WTC11 (cell line): ENCODE measurements around the gene RASSF4. TPM values are rescaled to one million over a fixed set of nuclear protein-coding genes. Genes with fewer than 3 reads are reported as not detected.

ENCODE experiments used
- ATAC-seq: fragments of 200-7000 bp; cut with Tn5 transposase; 2 replicates; pipeline ENCODE4 v1.10.0; 2021; ENCODE audit warnings: mild to moderate bottlenecking, moderate library complexity
- CTCF ChIA-PET: fragments of 300-600 bp; sonication (Branson Sonifier 250); formaldehyde crosslinking; loops from one replicate; lab custom pipeline; 2021; ENCODE audit warnings: antibody characterized with exemption; lab: Charles Lee
- POLR2A ChIA-PET: fragments of 350-600 bp; sonication (Branson Sonifier 250); formaldehyde crosslinking; loops from one replicate; lab custom pipeline; 2021; ENCODE audit warnings: antibody characterized with exemption; lab: Charles Lee
- DNase-seq: peaks from one replicate; pipeline ENCODE4 v3.0.0; 2021; ENCODE audit warnings: low spot score
- H3K27ac Mint-ChIP-seq: 2 replicates; pipeline ENCODE4 v1.8.0; 2021; ENCODE audit warnings: mixed read lengths
- H3K27me3 Mint-ChIP-seq: 2 replicates; pipeline ENCODE4 v1.8.0; 2021; ENCODE audit warnings: low read depth, mild to moderate bottlenecking, moderate library complexity, mixed read lengths
- H3K36me3 Mint-ChIP-seq: 2 replicates; pipeline ENCODE4 v1.8.0; 2021; ENCODE audit warnings: mixed read lengths
- H3K4me1 Mint-ChIP-seq: 2 replicates; pipeline ENCODE4 v1.8.0; 2022; ENCODE audit warnings: mixed read lengths
- H3K4me3 Mint-ChIP-seq: 2 replicates; pipeline ENCODE4 v1.8.0; 2021; ENCODE audit warnings: mild to moderate bottlenecking, moderate library complexity, mixed read lengths
- H3K9me3 Mint-ChIP-seq: 2 replicates; pipeline ENCODE4 v1.8.0; 2021; ENCODE audit warnings: mixed read lengths
- ATF6 ChIP-seq: sonication (generic); formaldehyde crosslinking; IDR thresholded peaks from 2 replicates; pipeline ENCODE4 v1.8.1; 2023; ENCODE audit warnings: mild to moderate bottlenecking, missing genetic modification reagents
- CBFB ChIP-seq: sonication (generic); formaldehyde crosslinking; IDR thresholded peaks from 2 replicates; pipeline ENCODE4 v1.8.1; 2022; ENCODE audit warnings: mild to moderate bottlenecking, low read depth, missing genetic modification reagents
- CDX4 ChIP-seq: fragments of 250-450 bp; sonication (Bioruptor Pico); IDR thresholded peaks from 2 replicates; pipeline ENCODE4 v1.9.0; 2021; ENCODE audit warnings: moderate library complexity, mild to moderate bottlenecking, inconsistent platforms, borderline replicate concordance
- ERG ChIP-seq: fragments of 250-450 bp; sonication (Bioruptor Pico); IDR thresholded peaks from 2 replicates; pipeline ENCODE4 v1.8.0; 2021; ENCODE audit warnings: mild to moderate bottlenecking
- MAX ChIP-seq: sonication (generic); formaldehyde crosslinking; IDR thresholded peaks from 2 replicates; pipeline ENCODE4 v1.8.0; 2022; ENCODE audit warnings: mild to moderate bottlenecking, missing genetic modification reagents
- MXD4 ChIP-seq: fragments of 250-450 bp; sonication (Bioruptor Pico); IDR thresholded peaks from 2 replicates; pipeline ENCODE4 v1.8.0; 2021; ENCODE audit warnings: mild to moderate bottlenecking, moderate library complexity, borderline replicate concordance
- NR2C2 ChIP-seq: sonication (generic); formaldehyde crosslinking; IDR thresholded peaks from 2 replicates; pipeline ENCODE4 v1.8.0; 2022; ENCODE audit warnings: mild to moderate bottlenecking, missing genetic modification reagents
- PREB ChIP-seq: sonication (generic); formaldehyde crosslinking; IDR thresholded peaks from 2 replicates; pipeline ENCODE4 v1.8.1; 2022; ENCODE audit warnings: mild to moderate bottlenecking, missing genetic modification reagents, moderate library complexity, borderline replicate concordance
- PRRX2 ChIP-seq: fragments of 250-450 bp; sonication (Bioruptor Pico); IDR thresholded peaks from 2 replicates; pipeline ENCODE4 v1.8.0; 2021; ENCODE audit warnings: mild to moderate bottlenecking
- RELA ChIP-seq: sonication (generic); formaldehyde crosslinking; IDR thresholded peaks from 2 replicates; pipeline ENCODE4 v1.8.1; 2022; ENCODE audit warnings: missing genetic modification reagents, mild to moderate bottlenecking, borderline replicate concordance
- ZNF219 ChIP-seq: sonication (generic); formaldehyde crosslinking; IDR thresholded peaks from 2 replicates; pipeline ENCODE4 v1.8.0; 2023; ENCODE audit warnings: missing genetic modification reagents, mild to moderate bottlenecking, borderline replicate concordance
- ZNF532 ChIP-seq: fragments of 250-450 bp; sonication (Bioruptor Pico); IDR thresholded peaks from 2 replicates; pipeline ENCODE4 v1.9.0; 2021; ENCODE audit warnings: mild to moderate bottlenecking, borderline replicate concordance
- ZSCAN18 ChIP-seq: fragments of 250-450 bp; sonication (Bioruptor Pico); IDR thresholded peaks from 2 replicates; pipeline ENCODE4 v2.1.2; 2022; ENCODE audit warnings: mild to moderate bottlenecking, moderate library complexity
- total RNA-seq: library from RNA; stranded (reverse); gene quantifications from 3 replicates; pipeline ENCODE4 v1.2.3, GENCODE V29; 2021
- TF ChIP-seq, protein P1 (sequence below): sonication (generic); formaldehyde crosslinking; IDR thresholded peaks from 2 replicates; pipeline ENCODE4 v1.8.0; 2022; ENCODE audit warnings: mild to moderate bottlenecking, missing genetic modification reagents
- TF ChIP-seq, protein P2 (sequence below): fragments of 250-450 bp; sonication (Bioruptor Pico); IDR thresholded peaks from 2 replicates; pipeline ENCODE4 v1.9.0; 2021; ENCODE audit warnings: mild to moderate bottlenecking
- TF ChIP-seq, protein P3 (sequence below): sonication (generic); formaldehyde crosslinking; IDR thresholded peaks from 2 replicates; pipeline ENCODE4 v1.8.0; 2023; ENCODE audit warnings: missing genetic modification reagents

RASSF4 gene
- total RNA-seq, 1 experiment from 2014 or later = 15.7 TPM

GRCh38 chr10:44960482-44961229 lies 1.1 kb downstream of the RASSF4 start (continued):
- TF ChIP-seq ZNF532 = no peak
- TF ChIP-seq, protein P1, sequence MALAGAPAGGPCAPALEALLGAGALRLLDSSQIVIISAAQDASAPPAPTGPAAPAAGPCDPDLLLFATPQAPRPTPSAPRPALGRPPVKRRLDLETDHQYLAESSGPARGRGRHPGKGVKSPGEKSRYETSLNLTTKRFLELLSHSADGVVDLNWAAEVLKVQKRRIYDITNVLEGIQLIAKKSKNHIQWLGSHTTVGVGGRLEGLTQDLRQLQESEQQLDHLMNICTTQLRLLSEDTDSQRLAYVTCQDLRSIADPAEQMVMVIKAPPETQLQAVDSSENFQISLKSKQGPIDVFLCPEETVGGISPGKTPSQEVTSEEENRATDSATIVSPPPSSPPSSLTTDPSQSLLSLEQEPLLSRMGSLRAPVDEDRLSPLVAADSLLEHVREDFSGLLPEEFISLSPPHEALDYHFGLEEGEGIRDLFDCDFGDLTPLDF (CRISPR knock-in tag) = no peak
- no peak for TF ChIP-seq CDX4 (CRISPR knock-in tag)
- TF ChIP-seq, protein P2, sequence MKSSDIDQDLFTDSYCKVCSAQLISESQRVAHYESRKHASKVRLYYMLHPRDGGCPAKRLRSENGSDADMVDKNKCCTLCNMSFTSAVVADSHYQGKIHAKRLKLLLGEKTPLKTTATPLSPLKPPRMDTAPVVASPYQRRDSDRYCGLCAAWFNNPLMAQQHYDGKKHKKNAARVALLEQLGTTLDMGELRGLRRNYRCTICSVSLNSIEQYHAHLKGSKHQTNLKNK = no peak

DNA sequence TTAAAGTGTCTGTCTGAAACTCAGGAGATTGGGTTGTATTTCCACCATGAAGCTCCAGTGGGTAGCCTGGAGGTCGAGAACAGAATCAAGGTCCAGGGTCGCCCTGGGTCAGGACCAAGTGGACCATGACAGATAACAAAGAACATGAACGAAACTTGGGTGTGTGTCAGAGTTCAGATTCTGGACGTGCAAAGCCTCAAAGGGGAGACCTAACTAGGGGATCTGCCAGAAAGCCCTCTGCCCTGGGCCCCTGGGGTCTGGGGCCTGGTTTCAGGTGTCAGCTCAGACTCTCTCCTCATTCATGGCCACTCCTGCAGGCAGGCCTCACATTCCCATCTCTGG lies 1.6 kb downstream of the RASSF4 start:
- peaks cover 6% of the 10 kb centered on the region for H3K36me3 Mint-ChIP-seq
- POLR2A ChIA-PET = no interaction called here
- TF ChIP-seq, protein P3, sequence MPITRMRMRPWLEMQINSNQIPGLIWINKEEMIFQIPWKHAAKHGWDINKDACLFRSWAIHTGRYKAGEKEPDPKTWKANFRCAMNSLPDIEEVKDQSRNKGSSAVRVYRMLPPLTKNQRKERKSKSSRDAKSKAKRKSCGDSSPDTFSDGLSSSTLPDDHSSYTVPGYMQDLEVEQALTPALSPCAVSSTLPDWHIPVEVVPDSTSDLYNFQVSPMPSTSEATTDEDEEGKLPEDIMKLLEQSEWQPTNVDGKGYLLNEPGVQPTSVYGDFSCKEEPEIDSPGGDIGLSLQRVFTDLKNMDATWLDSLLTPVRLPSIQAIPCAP = no peak
- no peak for TF ChIP-seq MAX (CRISPR knock-in tag)
- no peak for TF ChIP-seq ATF6 (CRISPR knock-in tag)
- no peak for TF ChIP-seq NR2C2
- TF ChIP-seq ZNF219 (CRISPR knock-in tag) = no peak
- TF ChIP-seq PRRX2 (CRISPR knock-in tag) = no peak
- no peak for TF ChIP-seq RELA
- no peak for TF ChIP-seq ERG (CRISPR knock-in tag)
- TF ChIP-seq ZSCAN18 (CRISPR knock-in tag) = no peak
- no peak for TF ChIP-seq MXD4 (CRISPR knock-in tag)
- TF ChIP-seq PREB = no peak
- no peak for TF ChIP-seq CBFB (CRISPR knock-in tag)
- CTCF ChIA-PET = interaction anchor here (7.3 kb wide), 1 partner anchor 27 kb away, joined by 74 read pairs; no protein-coding TSS in a partner anchor
- H3K27ac Mint-ChIP-seq = no peak overlapping the region
- DNase-seq (no peak), ATAC-seq (no peak)
- H3K4me3 Mint-ChIP-seq = peak overlapping the region; percentile 67
- peaks cover 74% of the 10 kb centered on the region for H3K4me1 Mint-ChIP-seq
- peaks cover 5% of the 10 kb centered on the region; the same call in 1 of the 2 replicates for H3K9me3 Mint-ChIP-seq
- H3K27me3 Mint-ChIP-seq = peaks cover 10% of the 10 kb centered on the region
